Fibroblast of mammary gland (primary cell): ENCODE measurements around the gene C6orf163.

Experiments
- DNase-seq: peaks from one replicate; pipeline ENCODE4 v3.0.0-alpha.2; 2010; ENCODE audit warnings: low read depth
- H3K4me3 ChIP-seq: 2 replicates; pipeline ENCODE4 v1.5.1; 2011; ENCODE audit warnings: low read depth, mild to moderate bottlenecking, low read length, moderate library complexity; ENCODE audit not compliant: control insufficient read depth
- TF ChIP-seq, protein P1 (sequence below): conservative IDR thresholded peaks from 2 replicates; pipeline ENCODE4 v1.5.1; 2011; ENCODE audit warnings: low read depth, low read length, inconsistent platforms; ENCODE audit not compliant: control insufficient read depth, insufficient read depth

C6orf163 gene

DNA sequence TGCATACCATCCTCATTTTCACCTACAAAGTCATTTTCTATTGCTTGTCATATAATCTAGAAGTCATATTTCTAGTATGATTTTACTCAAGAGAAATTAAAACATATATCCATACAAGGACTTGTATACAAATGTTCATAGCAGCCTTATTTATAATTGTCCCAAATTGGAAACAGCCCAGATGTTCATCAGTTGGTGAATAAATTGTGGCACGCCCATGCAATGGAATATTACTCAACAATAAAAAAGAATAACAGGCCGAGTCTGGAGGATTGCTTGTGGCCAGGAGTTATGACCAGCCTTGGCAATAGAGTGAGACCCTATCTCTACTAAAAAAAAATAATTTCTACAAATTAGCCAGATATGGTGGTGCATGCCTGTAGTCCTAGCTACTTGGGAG is 28.8 kb downstream of the C6orf163 start:
- TF ChIP-seq, protein P1, sequence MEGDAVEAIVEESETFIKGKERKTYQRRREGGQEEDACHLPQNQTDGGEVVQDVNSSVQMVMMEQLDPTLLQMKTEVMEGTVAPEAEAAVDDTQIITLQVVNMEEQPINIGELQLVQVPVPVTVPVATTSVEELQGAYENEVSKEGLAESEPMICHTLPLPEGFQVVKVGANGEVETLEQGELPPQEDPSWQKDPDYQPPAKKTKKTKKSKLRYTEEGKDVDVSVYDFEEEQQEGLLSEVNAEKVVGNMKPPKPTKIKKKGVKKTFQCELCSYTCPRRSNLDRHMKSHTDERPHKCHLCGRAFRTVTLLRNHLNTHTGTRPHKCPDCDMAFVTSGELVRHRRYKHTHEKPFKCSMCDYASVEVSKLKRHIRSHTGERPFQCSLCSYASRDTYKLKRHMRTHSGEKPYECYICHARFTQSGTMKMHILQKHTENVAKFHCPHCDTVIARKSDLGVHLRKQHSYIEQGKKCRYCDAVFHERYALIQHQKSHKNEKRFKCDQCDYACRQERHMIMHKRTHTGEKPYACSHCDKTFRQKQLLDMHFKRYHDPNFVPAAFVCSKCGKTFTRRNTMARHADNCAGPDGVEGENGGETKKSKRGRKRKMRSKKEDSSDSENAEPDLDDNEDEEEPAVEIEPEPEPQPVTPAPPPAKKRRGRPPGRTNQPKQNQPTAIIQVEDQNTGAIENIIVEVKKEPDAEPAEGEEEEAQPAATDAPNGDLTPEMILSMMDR = no peak
- no peak overlapping the region for H3K4me3 ChIP-seq
- DNase-seq = no peak

DNA sequence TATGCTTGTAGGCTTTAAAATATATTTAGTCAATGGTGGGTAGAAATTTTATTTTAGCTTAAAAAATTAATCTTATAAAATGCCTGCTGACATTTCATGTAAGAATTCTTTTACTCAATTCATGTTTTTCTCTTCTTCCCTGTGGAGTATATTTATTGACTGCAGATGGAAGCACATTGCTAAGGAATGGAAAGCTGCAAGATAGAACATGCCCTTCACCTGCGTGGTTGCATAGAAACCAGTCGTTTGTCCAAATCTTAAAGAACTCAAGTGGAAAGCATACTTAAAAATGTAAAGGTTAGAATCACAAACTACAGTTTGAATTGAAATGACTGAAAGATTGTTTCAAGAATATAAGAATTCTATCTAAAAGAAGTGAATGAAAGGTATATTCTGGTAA is 30.7 kb downstream of the C6orf163 start:
- DNase-seq = no peak
- no peak overlapping the region for H3K4me3 ChIP-seq
- TF ChIP-seq, protein P1 = no peak

DNA sequence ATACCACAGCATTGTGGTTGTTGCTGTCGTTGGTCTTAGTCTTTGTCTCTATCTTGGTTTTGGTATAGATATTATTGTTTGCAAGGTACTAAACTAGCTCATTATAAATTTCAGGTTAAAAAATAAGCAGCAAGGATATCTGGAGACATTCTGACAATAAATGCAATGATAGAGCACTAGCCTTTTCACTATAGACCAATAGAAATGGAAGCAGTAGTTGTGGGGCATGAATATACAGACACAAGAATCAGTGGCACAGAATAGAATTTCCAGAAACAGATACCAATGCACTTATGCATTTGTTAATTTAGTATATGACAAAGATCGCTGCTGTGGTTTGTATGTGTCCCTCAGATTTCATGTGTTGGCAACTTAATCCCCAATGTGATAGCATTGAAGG is 32.0 kb downstream of the C6orf163 start:
- TF ChIP-seq, protein P1 = no peak

DNA sequence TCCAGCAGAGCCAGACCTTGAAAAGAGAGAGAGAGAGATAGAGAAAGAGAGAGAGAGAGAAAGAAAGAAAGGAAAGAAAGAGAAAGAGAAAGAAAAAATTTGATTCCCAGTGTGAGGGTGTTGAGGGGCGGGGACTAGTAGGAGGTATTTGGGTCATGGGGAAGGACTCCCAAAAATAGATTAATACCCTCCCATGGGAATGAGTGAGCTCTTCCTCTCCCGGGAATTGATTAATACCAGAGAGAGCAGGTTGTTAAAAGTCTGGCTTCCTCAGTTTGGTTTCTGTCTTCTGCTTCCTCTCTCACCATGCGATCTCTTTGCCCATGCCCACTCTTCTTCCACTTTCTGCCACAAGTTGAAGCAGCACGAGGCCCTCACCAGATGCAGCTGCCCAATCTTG is 34.3 kb downstream of the C6orf163 start:
- no peak for DNase-seq
- TF ChIP-seq, protein P1 = no peak
- H3K4me3 ChIP-seq = no peak overlapping the region

More for the DNA sequence above, 32.0 kb downstream of the C6orf163 start:
- no peak overlapping the region for H3K4me3 ChIP-seq
- DNase-seq = no peak

DNA sequence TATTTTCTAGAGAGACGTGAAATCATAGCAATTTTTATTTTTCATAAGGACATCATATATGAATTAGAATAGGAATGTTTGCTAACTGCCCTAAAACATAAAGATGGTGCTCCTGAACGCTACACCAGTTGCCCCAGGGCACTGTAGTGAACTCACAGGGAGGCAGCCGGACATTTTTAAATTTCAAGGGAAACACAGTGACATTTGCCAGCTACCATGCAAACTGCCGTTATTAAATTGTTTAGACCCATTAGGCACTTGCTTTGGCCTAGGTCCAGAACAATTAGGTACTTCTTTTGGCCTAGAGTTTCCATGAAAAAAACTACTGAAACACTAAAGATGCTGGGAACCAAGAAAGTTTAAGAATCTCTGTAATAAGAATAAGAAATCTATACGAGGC is 38.2 kb downstream of the C6orf163 start:
- TF ChIP-seq, protein P1 = no peak
- no peak overlapping the region for H3K4me3 ChIP-seq
- no peak for DNase-seq

DNA sequence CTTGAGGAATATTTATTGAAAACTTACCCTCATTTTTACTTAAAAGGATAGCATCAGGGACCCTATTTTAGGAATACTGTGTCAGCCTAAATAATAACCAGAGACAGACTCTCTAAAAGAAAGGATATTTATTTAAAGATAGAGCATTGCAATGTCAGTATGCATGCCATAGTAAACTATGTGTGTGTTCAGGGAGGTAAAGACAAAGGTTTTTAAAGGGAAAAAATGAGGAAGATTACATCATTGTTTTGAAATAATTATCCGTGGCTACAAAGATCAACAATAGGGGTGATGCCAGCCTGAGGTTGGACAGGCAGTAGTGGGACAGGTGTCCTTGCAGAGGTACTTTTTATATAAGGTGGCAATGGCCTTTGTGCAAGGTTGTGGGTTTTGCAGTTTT is 39.4 kb downstream of the C6orf163 start:
- H3K4me3 ChIP-seq = no peak overlapping the region
- TF ChIP-seq, protein P1 = no peak
- no peak for DNase-seq

DNA sequence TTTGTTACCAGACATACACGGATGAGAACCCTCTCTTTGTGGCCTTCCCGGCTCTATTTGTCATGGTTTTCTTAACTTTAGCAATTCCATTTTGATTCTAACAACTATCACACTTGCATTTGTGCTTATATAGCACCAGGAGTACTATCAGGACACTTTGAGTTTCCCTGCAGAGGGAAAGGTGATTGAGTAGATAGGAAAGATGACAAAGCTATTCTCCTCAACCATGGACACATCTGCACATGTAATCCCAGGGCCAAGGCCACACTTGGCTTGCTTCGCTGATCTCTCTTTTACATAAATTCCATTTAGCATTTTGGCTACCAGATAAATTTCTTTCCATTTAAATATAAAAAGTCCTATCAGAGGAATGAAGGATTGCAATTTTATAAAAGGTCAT is 39.8 kb downstream of the C6orf163 start:
- no peak overlapping the region for H3K4me3 ChIP-seq
- no peak for DNase-seq
- TF ChIP-seq, protein P1 = no peak
